ENCODE measurements around the gene CWC15.
"Not testable (repeated sequence)": the region's sequence is repeated elsewhere in the genome, so short reads cannot be mapped to it uniquely, and the experiment has no call there.

Gene CWC15

GRCh38 chr11:94973099-94973968 lies at the start of gene CWC15, which contains the start of gene KDM4D:
Gene CWC15 (minus strand): TSS chr11:94973556. CDS start chr11:94972185, 1,371 bp downstream.
Gene KDM4D (plus strand): TSS chr11:94973709. CDS start chr11:94997373, 23,664 bp downstream.
- no peak for TF ChIP-seq CTCF (IDR thresholded peaks at IDR 0.05; ENCODE audit: low read depth, low read length, missing control alignments)
- peak; percentile 79 for DNase-seq (ENCODE audit: low read depth)
- H3K4me3 ChIP-seq (ENCODE audit: low read depth, low read length), result peak within 1 kb of the TSS; percentile 96

- not testable (repeated sequence) for DNase-seq (ENCODE audit: low read depth); H3K4me3 ChIP-seq (ENCODE audit: low read depth, low read length)
These were observed 48.1 kb upstream of the CWC15 start for GRCh38 chr11:95021468-95021867.

- H3K4me3 ChIP-seq (ENCODE audit: low read depth, low read length), result no peak overlapping the region
- no peak for DNase-seq (ENCODE audit: low read depth)
- no peak for TF ChIP-seq CTCF (IDR thresholded peaks at IDR 0.05; ENCODE audit: low read depth, low read length, missing control alignments)
These were observed 42.8 kb upstream of the CWC15 start for GRCh38 chr11:95016139-95016538.

GRCh38 chr11:95014184-95014821 lies 40.9 kb upstream of the CWC15 start:
- TF ChIP-seq CTCF (IDR thresholded peaks at IDR 0.05; ENCODE audit: low read depth, low read length, missing control alignments), result no peak
- DNase-seq (ENCODE audit: low read depth), result no peak
- no peak overlapping the region for H3K4me3 ChIP-seq (ENCODE audit: low read depth, low read length)

- TF ChIP-seq CTCF (IDR thresholded peaks at IDR 0.05; ENCODE audit: low read depth, low read length, missing control alignments), result no peak
- no peak for DNase-seq (ENCODE audit: low read depth)
- no peak overlapping the region for H3K4me3 ChIP-seq (ENCODE audit: low read depth, low read length)
These were observed 38.0 kb upstream of the CWC15 start for GRCh38 chr11:95011376-95011775.

- no peak overlapping the region for H3K4me3 ChIP-seq (ENCODE audit: low read depth, low read length)
- TF ChIP-seq CTCF (IDR thresholded peaks at IDR 0.05; ENCODE audit: low read depth, low read length, missing control alignments), result no peak
- DNase-seq (ENCODE audit: low read depth), result no peak
These were observed 32.3 kb upstream of the CWC15 start for GRCh38 chr11:95005642-95006041.

GRCh38 chr11:95003716-95004115 lies 30.4 kb upstream of the CWC15 start:
- no peak overlapping the region for H3K4me3 ChIP-seq (ENCODE audit: low read depth, low read length)
- TF ChIP-seq CTCF (IDR thresholded peaks at IDR 0.05; ENCODE audit: low read depth, low read length, missing control alignments), result no peak

More at GRCh38 chr11:95003716-95004115, 30.4 kb upstream of the CWC15 start:
- DNase-seq (ENCODE audit: low read depth), result no peak
